ENCODE results near the gene MPRIP.
A peak's percentile ranks its signal among the peaks of the same experiment; 100 is the strongest.
"Not testable (repeated sequence)": the region's sequence is repeated elsewhere in the genome, so short reads cannot be mapped to it uniquely, and the experiment has no call there.

MPRIP gene

DNA sequence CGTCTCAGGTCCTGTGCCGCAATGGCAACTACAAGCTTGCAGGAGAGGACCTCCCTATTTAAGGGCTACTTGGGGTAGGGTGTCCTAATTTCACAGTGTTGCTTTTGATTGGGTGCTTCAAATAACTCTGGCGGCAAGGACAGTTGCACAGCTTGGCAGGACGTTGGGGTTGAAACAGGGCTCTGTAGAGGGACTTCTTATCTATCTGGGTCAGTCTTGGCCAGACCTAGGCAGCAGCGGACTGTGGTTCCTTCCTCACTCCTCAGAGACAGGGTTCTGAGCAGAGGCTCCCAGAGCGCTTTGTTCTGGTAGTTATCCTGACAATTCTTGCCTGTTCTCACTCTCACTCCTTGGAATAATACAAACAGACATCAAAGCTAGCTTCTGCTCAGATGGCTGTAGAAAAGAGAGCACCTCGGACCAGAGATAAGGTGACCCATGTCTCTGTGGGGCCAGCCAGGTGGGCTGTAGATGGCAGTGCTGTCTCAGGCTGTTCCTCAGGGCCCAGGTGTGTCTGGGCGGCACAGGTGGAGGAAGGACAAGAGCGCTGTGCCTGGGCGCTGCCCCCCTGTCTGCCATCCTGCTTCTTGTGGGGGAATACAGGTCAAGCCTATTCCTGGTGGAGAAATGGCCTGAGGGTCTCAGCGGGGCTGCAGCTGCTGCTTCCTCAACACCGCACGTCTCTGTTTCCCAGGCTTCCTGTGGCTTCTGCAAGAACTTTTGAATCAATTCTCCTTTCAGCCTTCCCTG, 102.8 kb downstream of the MPRIP start:
- no peak for DNase-seq (ENCODE audit: low spot score)

- DNase-seq (ENCODE audit: low spot score): peak; percentile 50
Measured at GRCh38 chr17:17146786-17147406, 104.6 kb downstream of the MPRIP start.

DNA sequence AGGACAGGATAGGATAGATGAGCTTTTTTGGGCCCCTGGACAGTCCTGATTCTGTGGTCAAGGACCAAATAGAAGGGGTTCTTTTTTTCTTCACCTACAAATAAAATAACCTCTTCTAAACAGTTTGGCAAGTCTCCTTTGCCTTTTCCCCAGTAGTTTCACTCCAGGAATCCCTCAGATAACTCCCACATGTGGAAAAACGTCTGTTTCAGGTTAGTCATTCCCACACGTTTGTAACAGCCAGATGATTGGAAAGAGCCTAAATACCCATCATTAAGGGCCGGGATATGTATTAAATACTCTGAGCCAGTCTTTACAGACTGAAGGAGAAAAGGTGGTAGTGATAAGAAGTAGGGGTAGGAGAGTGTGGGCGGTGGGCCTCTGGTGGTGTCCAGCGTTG, 105.6 kb downstream of the MPRIP start:
- DNase-seq (ENCODE audit: low spot score): no peak

DNA sequence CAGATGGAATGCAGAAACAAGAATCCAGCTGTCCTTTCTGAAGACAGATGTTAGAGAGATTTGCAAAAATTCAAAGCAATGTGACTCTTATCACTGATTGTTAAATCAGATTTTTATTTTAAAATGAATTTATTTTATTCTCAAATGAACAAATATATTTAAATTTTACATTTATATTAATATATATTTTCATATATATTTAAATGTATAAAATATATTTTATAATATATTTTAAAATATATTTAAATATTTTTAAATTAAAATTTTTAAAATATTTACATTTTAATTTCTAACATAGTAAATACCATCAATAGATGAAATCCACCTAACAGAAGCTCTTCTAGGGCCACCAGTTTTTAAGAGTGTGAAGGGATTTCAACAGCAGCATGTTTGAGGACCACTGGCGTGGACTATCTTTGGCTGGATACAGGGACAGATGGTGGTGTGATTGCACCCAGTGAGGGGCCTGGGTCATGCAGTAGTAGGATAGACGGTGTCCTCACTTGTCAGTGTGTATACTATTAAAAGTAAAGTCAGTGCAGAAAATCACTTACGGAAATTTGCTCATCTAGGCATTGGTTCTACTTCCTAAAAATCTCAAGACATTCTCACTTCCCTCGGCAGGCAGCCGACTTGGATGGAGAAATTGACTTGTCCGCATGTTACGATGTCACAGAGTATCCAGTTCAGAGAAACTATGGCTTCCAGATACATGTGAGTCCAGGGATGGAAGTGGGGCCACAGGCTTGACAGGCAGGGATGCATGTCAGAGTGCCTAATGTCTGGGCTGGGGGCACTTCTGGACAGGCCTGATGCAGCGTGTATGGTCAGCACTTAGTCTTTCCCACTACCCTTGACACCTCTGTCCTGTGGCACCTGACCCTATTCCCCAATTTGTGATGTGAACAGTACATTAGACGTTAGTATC, 107.5 kb downstream of the MPRIP start:
- DNase-seq (ENCODE audit: low spot score): no peak

- no peak for DNase-seq (ENCODE audit: low spot score)
Measured at GRCh38 chr17:17150448-17150800, 108.2 kb downstream of the MPRIP start.

- no peak for DNase-seq (ENCODE audit: low spot score)
Measured at GRCh38 chr17:17151055-17151454, 108.8 kb downstream of the MPRIP start.

DNA sequence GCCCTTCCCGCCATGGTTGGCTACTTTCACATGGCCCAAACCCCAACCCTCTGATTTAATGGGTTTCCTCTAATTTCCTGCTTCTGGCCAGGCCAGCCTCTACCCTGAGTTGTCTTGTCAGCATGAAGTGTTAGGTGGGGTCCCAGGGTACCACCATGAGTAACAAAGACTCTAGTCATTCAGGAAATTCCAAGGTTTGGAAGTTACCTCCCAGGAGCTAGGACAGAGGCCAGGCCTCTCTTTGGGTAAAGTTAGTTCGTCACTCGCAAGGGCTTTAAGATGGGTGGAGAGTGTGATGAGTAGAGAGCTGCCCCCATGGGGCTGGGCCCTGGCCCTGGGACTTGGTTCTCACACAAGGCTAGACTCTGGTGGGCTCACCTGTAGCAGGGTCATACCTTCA, 109.3 kb downstream of the MPRIP start:
- DNase-seq (ENCODE audit: low spot score): no peak

DNA sequence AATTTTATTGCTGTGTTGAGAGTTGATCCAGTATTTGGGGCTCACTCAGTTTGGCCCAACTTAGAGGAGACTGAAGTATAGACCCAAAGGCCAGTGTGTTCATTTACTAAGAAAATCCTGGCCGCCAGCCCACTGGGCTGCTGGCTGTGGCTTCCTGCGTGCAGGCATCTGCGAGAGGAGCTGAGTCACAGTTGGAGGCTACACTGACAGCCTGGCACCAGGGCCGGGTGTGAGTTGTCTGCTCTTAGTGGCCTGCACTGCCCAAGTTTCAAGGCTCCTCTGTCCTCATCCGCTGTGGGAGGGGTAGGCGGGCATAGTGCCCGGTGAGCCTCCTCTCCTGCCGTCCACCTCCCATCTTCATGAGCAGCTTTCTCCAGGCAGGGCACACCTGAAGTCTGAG, 109.7 kb downstream of the MPRIP start:
- peak; percentile 68 for DNase-seq (ENCODE audit: low spot score)

DNA sequence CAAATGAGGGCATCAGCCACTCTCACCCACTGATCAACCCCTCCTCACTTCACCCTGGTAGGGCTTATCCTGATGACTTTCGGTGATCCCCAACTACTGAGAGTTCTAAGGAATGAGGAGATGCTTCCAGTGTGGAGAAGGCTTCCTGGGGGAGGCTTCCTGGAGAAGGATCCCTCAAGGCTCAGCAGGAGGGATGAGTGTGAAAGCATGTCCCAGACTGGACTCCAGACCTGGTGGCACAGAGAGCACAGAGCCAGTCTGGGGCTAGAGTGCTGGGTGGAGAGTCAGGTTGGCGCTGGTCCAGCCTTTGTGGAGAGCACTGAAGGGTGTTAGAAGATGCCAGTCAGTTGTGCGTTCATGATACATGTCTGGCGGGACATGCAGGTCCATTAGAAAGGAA, 110.1 kb downstream of the MPRIP start:
- DNase-seq (ENCODE audit: low spot score): no peak

GRCh38 chr17:17153071-17153470, 110.8 kb downstream of the MPRIP start:
- no peak for DNase-seq (ENCODE audit: low spot score)

GRCh38 chr17:17153709-17154108, 111.5 kb downstream of the MPRIP start:
- DNase-seq (ENCODE audit: low spot score): no peak

GRCh38 chr17:17154556-17154955, 112.3 kb downstream of the MPRIP start:
- DNase-seq (ENCODE audit: low spot score): no peak

GRCh38 chr17:17154981-17155380, 112.7 kb downstream of the MPRIP start:
- DNase-seq (ENCODE audit: low spot score): no peak

DNA sequence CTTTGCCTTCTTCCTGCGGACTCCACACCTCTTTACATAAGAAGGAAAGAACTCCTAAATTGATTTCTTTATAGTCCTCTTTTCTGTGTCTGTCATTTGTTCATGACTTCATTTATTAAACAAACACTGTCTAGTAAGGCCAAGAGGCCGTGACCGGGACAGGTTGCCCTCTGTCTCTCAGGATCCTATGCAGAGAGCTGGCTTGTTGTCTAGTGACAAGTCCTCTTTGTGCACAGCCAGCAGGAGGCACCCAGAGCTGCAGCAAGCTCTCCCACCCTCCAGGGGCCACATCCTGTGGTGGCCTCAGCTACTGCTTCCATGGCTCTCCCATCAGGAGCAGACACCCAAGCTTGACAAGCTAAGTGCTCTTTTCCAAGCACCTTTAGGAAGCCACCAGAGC, 113.3 kb downstream of the MPRIP start:
- DNase-seq (ENCODE audit: low spot score): no peak

GRCh38 chr17:17156107-17156506, 113.8 kb downstream of the MPRIP start:
- no peak for DNase-seq (ENCODE audit: low spot score)

GRCh38 chr17:17156511-17156910, 114.3 kb downstream of the MPRIP start:
- DNase-seq (ENCODE audit: low spot score): no peak

- no peak for DNase-seq (ENCODE audit: low spot score)
Measured at GRCh38 chr17:17157041-17157440, 114.8 kb downstream of the MPRIP start.

DNA sequence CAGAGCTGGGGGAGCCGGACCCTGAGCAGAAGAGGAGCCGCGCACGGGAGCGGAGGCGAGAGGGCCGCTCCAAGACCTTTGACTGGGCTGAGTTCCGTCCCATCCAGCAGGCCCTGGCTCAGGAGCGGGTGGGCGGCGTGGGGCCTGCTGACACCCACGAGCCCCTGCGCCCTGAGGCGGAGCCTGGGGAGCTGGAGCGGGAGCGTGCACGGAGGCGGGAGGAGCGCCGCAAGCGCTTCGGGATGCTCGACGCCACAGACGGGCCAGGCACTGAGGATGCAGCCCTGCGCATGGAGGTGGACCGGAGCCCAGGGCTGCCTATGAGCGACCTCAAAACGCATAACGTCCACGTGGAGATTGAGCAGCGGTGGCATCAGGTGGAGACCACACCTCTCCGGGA, 116.2 kb downstream of the MPRIP start:
- DNase-seq (ENCODE audit: low spot score): not testable (repeated sequence)

DNA sequence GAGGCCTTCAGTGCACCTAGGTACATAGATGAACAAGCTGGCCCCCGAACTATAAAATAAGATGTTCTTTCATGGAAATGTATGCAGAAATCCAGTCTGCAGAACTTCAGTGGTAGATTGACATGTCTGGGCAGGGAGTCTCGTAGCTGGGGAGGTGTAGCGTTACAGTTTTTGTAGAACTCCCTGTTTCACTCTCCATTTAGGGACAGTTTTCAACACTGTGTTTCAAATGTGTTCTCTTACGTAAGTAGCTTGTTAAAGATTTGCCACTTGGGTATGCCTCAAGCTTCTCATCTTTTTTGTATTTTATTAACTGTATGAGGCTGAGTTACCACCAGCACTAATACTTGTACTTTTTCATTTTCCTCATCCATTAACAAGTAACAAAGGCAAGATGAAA, 117.3 kb downstream of the MPRIP start:
- no peak for DNase-seq (ENCODE audit: low spot score)

DNA sequence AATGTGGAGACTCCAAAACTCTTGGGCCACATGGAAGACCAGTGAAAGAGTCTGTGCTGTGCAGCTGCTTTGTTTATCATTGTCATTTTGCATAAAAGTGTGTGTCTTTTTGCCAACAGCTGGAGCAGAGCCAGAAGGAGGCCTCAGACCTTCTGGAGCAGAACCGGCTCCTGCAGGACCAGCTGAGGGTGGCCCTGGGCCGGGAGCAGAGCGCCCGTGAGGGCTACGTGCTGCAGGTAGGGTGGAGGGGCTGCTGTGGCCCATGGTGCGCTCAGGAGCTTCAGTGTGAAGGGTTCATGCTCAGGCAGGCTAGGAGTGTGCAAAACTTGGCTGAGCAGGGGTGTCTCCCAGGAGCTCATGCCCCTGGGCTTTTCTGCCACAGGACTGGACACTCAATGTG, 118.9 kb downstream of the MPRIP start:
- no peak for DNase-seq (ENCODE audit: low spot score)

DNA sequence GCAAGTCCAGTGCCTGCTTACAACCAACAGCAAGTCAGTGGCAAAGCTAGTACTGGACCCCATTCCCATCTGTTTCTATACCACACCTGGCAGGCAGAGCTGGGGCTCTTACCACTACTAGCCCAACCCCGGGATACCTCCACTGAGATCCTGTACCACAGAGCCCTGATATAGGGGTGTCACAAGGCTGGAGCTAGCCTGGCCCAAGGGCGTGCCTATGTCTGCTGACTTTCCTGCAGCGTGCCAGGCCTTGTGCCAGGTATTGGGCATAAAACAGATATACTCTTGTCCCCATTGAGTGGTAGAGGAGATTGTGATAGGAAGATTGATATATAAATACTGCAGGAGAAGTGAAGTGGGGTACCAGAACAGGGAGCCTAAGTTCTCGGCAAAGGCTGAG, 119.5 kb downstream of the MPRIP start:
- no peak for DNase-seq (ENCODE audit: low spot score)

DNA sequence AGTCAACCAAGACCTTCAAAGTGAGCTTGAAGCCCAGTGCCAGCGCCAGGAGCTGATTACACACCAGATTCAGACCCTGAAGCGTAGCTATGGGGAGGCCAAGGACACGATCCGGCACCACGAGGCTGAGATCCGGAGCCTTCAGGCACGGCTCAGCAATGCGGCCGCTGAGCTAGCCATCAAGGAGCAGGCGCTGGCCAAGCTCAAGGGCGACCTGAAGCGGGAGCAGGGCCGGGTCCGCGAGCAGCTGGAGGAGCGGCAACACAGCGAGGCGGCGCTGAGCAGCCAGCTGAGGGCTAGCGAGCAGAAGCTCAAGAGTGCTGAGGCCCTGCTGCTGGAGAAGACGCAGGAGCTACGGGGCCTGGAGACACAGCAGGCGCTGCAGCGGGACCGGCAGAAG, 121.9 kb downstream of the MPRIP start:
- no peak for DNase-seq (ENCODE audit: low spot score)

GRCh38 chr17:17164676-17165075, 122.4 kb downstream of the MPRIP start:
- no peak for DNase-seq (ENCODE audit: low spot score)
